Cortex of kidney (tissue), 1 donor: ENCODE measurements around the gene ITGB4.

Experiments
- DNase-seq: peaks from one replicate; lab custom pipeline; 2025; lab: John Stamatoyannopoulos, UW

ITGB4 gene

GRCh38 chr17:75731716-75732498, 10.6 kb downstream of the ITGB4 start:
- DNase-seq = no peak

GRCh38 chr17:75733471-75733870, 12.2 kb downstream of the ITGB4 start:
- no peak for DNase-seq

DNA sequence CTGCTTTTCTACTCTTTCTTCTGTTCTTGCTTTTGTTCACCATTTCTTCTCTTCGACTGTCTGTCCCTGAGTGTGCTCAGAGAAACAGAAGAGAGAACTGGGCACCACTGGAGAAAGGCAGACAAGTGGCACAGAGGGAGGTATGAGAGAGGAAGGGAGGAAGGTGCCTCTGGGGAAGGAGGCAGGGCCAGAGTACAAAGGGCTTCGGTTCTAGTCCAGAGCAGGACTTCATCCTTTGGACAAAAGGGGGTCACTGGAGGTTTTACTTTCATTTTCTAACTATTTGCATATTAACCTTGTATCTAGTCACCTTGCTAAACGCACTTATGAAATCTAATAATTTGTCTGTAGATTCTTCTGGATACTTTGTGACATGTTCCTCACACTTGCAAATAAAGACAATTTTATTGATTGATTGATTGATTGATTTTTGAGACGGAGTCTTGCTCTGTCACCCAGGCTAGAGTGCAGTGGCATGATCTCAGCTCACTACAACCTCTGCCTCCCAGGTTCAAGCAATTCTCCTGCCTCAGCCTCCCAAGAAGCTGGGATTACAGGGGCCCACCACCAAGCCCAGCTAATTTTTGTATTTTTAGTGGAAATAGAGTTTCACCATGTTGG, 13.5 kb downstream of the ITGB4 start:
- DNase-seq = no peak

GRCh38 chr17:75736173-75736835, 15.0 kb downstream of the ITGB4 start:
- DNase-seq = no peak

DNA sequence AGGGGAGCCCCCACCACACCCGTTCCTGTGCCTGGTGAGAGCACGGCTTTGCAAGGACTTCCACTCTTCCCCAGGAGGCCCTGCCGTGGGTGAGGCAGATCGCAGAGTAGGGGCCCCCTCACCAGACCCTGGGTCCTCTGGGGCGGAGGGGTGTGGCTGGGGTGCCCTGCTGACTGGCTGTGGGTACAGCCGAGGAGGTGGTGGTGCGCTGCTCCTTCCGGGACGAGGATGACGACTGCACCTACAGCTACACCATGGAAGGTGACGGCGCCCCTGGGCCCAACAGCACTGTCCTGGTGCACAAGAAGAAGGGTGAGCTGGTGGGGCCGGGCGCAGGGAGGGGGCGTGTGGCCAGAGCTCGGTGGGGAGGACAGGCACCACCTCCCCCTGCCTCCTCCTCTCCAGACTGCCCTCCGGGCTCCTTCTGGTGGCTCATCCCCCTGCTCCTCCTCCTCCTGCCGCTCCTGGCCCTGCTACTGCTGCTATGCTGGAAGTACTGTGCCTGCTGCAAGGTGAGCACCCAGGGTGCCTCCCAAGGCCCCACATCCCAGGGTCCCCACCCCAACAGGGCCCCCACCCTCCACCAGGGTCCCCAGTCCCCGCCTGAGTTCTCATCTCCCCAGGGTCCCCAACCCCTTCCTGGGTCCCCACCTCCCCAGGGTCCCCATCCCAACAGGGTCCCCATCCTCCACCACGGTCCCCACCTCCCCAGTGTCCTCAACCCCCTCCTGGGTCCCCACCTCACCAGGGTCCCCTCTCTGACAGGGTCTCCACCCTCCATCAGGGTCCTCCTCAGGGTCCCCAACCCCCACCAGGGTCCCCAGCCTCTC, 16.1 kb downstream of the ITGB4 start:
- no peak for DNase-seq

- DNase-seq = no peak
These were observed 17.1 kb downstream of the ITGB4 start for GRCh38 chr17:75738218-75738802.

- no peak for DNase-seq
These were observed 17.9 kb downstream of the ITGB4 start for GRCh38 chr17:75739174-75739573.

DNA sequence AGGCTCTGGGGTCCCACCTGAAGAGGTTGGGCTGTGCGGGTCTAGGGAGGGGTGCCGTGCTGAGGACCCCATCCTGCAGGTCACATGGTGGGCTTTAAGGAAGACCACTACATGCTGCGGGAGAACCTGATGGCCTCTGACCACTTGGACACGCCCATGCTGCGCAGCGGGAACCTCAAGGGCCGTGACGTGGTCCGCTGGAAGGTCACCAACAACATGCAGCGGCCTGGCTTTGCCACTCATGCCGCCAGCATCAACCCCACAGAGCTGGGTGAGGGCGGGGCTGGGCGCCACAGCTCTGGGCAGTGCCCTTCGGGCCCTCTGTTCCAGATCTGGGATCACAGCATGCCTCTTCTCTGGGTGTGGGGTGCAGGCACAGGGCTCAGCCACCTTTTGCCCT, 18.5 kb downstream of the ITGB4 start:
- no peak for DNase-seq

DNA sequence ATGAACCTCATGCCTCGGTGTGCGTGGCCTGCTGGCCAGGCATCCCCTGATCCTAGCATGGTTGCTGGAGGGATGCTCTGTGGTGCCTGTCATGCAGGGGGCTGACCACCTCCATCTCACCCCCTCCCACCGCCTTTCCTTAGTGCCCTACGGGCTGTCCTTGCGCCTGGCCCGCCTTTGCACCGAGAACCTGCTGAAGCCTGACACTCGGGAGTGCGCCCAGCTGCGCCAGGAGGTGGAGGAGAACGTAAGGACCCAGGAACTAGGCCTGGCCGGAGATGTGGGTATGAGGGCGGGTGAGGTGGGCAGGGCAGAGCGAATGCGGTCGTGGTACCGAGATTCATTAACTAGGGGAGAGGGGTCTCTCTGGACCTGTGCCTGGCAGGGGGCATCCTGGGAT, 19.0 kb downstream of the ITGB4 start:
- no peak for DNase-seq

DNA sequence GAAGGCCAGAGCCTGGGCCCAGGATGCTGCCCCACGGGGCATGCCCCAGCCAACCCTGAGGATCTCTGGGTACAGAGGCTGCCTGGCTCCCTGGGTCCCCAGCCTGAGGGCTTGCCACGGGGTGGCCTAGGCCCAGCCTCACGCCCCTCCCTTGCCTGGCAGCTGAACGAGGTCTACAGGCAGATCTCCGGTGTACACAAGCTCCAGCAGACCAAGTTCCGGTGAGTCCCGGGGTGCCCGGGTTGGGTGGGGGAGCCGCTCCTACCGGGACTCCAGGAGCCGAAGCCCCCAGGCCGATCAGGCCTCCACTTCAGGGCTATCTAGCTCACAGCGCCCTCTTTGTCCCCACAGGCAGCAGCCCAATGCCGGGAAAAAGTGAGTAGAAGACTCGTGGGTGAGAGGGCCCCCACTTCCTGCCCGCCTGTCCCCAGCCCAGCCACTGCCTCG, 19.4 kb downstream of the ITGB4 start:
- DNase-seq = no peak

GRCh38 chr17:75742337-75742736, 21.1 kb downstream of the ITGB4 start:
- DNase-seq = no peak

DNA sequence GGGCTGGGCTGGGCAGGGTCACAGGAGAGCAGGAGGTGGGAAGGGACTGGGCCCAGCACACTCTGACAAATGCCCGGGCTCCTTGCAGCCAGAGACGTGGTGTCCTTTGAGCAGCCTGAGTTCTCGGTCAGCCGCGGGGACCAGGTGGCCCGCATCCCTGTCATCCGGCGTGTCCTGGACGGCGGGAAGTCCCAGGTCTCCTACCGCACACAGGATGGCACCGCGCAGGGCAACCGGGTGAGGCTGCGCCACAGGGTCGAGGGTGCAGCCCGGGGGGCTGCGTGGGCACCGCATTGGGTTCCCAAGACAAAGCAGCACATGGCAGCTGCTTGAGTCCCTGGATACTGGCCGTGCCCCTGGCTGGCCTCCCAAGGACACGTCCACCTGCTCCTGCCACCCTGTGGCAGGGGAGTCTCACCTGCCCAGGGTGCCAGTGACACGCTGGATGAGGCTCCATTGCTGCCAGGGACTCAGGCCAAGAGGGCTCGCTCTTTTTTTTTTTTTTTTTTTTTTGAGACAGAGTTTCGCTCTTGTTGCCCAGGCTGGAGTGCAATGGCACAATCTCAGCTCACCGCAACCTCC, 22.5 kb downstream of the ITGB4 start:
- DNase-seq = no peak

- DNase-seq = no peak
These were observed 27.4 kb downstream of the ITGB4 start for GRCh38 chr17:75748706-75749105.

DNA sequence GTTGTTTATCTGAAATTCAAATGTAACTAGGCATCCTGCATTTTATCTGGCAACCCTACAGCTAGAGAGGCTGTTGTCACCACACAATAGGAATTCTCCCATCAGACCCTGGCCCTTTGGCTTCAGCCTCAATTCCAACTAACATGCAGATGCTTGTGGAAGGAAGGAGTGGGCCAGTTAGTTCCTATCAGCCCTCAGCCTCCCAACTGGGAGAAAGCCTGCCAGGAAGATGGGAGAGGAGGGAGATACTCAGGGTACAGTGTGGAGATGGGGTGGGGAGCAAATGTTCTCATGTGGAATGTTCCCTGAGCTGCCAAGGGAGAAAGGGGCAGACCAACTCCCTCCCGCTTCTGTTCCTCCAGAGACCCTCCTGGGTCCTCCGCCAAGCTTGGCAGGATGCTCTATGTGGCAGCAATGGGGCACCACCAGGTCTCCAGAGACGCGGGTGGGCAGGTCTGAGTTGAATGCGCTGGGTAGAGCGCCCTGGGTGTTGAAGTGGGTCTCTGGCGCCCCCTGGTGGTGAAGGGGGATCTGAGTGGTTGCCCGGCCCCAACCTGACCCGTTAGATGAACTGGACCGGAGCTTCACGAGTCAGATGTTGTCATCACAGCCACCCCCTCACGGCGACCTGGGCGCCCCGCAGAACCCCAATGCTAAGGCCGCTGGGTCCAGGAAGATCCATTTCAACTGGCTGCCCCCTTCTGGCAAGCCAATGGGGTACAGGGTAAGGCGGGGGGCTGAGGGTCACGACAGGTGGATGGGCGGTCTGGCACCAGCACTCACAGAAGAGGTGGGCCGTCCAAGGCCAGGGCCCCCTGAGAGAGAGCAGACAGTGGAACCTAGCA, 28.5 kb downstream of the ITGB4 start:
- no peak for DNase-seq

DNA sequence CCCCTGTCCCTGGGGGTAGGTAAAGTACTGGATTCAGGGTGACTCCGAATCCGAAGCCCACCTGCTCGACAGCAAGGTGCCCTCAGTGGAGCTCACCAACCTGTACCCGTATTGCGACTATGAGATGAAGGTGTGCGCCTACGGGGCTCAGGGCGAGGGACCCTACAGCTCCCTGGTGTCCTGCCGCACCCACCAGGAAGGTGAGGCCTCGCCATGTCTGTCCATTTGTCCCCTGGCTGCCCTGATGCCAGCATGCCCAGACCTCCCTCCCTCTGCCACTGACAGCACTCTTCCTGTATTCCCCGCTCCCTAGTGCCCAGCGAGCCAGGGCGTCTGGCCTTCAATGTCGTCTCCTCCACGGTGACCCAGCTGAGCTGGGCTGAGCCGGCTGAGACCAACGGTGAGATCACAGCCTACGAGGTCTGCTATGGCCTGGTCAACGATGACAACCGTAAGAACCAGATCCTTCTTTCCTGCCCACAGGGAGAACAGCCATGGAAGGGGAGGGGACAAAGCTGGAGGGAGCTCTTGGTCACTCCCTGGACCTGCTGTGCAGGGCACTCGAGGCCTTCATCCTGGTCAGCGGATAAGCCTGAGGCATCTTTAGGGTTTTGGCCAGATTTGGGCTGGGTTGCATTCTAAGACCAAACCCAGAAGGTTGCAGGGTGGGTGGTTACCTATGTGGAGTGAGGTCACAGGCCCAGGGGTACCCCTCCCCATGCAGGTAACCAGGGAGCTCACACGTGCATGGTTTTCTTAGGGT, 29.6 kb downstream of the ITGB4 start:
- no peak for DNase-seq

- DNase-seq = no peak
These were observed 30.6 kb downstream of the ITGB4 start for GRCh38 chr17:75751676-75752404.

DNA sequence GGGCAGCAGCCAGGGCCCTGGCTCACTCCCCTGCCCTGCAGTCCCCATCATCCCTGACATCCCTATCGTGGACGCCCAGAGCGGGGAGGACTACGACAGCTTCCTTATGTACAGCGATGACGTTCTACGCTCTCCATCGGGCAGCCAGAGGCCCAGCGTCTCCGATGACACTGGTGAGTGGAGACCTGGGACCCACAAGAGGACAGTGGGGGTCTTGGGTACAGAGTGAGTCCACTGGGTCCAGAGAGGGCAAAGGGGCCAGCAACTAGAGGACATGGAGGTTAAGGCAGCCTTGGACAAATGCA, 31.1 kb downstream of the ITGB4 start:
- DNase-seq = no peak

- no peak for DNase-seq
These were observed 31.7 kb downstream of the ITGB4 start for GRCh38 chr17:75752802-75753513.
